Kidney epithelial cell (primary cell): ENCODE data around the gene S100A2. TPM values are rescaled to one million over a fixed set of nuclear protein-coding genes. Genes with fewer than 3 reads are reported as not detected.
"Not testable (repeated sequence)": the region's sequence is repeated elsewhere in the genome, so short reads cannot be mapped to it uniquely, and the experiment has no call there.

Experiments
- DNase-seq: peaks from one replicate; pipeline ENCODE4 v3.0.0-alpha.2; 2010; ENCODE audit warnings: low read depth
- H3K27me3 ChIP-seq: 2 replicates; pipeline ENCODE4 v1.6.0; 2011; ENCODE audit warnings: low read length; ENCODE audit not compliant: control insufficient read depth, insufficient read depth
- H3K36me3 ChIP-seq: 2 replicates; pipeline ENCODE4 v1.5.1; 2011; ENCODE audit warnings: low read length; ENCODE audit not compliant: control insufficient read depth, insufficient read depth
- H3K4me3 ChIP-seq: 2 replicates; pipeline ENCODE4 v1.5.1; 2011; ENCODE audit warnings: low read depth, mild to moderate bottlenecking, control low read depth, low read length
- total RNA-seq: library from RNA; depleted of rRNA; stranded (reverse); fragments of >200 nt; gene quantifications from 2 replicates; pipeline ENCODE4 v1.2.3, GENCODE V29; 2015
- TF ChIP-seq, protein P1 (sequence below): IDR thresholded peaks from 2 replicates; pipeline ENCODE4 v1.5.1; 2011; ENCODE audit warnings: mild to moderate bottlenecking, moderate library complexity, low read length, control low read depth, inconsistent platforms; ENCODE audit not compliant: insufficient read depth, poor library complexity, severe bottlenecking

Gene S100A2
- total RNA-seq, 1 donor from 2014 or later: 27.5 TPM

DNA sequence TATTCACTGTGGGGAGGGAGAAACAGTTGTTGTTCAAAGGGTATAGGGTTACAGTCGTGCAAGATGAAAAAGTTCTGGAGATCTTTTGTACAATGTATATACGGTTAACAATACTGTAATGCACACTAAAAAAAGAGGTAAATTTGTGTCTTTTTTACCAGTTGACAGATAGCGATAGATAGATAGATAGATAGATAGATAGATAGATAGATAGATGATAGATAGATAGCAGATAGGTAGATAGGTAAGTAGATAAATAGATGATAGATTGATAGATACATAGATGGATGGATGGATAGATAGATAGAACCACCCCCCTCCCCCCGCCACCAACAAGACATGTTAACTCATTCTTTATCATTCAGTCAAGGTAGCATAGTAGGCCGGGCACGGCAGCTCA, 37.1 kb upstream of the S100A2 start:
- Histone ChIP-seq H3K36me3 (peaks cover 3% of the 10 kb centered on the region), H3K27me3 (no peaks in the 10 kb centered on the region), H3K4me3 (no peak overlapping the region)
- TF ChIP-seq, protein P1, sequence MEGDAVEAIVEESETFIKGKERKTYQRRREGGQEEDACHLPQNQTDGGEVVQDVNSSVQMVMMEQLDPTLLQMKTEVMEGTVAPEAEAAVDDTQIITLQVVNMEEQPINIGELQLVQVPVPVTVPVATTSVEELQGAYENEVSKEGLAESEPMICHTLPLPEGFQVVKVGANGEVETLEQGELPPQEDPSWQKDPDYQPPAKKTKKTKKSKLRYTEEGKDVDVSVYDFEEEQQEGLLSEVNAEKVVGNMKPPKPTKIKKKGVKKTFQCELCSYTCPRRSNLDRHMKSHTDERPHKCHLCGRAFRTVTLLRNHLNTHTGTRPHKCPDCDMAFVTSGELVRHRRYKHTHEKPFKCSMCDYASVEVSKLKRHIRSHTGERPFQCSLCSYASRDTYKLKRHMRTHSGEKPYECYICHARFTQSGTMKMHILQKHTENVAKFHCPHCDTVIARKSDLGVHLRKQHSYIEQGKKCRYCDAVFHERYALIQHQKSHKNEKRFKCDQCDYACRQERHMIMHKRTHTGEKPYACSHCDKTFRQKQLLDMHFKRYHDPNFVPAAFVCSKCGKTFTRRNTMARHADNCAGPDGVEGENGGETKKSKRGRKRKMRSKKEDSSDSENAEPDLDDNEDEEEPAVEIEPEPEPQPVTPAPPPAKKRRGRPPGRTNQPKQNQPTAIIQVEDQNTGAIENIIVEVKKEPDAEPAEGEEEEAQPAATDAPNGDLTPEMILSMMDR: no peak
- no peak for DNase-seq

GRCh38 chr1:153599847-153600246, 34.2 kb upstream of the S100A2 start:
- no peak for DNase-seq
- no peaks in the 10 kb centered on the region for H3K27me3 ChIP-seq

DNA sequence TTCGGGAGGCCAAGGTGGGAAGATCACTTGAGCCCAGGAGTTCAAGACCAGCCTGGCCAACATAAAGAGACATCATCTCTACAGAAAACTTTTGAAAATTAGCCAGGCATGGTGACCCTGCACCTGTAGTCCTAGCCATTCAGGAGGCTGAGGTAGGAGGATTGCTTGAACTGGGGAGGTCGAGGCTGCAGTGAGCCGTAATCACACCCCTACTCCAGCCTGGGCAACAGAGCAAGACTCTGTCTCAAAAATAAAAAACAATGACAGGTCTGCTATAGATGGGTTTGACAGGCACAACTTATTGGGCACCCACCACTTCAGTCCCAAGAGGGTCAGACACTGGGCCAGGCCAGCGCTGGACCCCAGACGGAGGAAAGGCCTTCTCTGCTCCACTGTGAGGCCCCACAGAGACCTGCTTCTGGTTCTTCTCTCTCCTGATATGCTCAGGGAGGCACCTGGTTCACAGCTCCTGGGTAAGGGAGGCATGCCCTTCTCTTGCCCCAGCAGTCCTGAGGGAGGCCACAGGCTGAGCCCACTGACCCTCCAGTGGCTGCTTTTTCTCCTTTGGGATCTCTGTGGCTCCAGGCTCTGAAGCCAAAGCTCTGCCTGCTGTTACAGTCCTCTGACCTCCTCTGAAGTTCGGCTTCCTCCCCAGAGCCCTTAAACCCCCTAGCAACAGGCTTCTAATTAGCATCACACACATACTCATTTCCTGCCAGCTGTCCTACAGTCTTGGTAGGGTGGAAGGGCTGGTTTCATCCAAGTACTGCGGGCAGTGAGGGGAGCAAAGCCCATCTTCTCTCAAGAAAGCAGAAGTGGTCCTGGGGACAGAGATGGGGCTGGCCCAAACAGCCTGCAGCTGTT, 32.9 kb upstream of the S100A2 start:
- H3K36me3 ChIP-seq: no peaks in the 10 kb centered on the region
- TF ChIP-seq, protein P1: no peak
- H3K27me3 ChIP-seq: no peaks in the 10 kb centered on the region
- no peak for DNase-seq
- H3K4me3 ChIP-seq: no peak overlapping the region

More at GRCh38 chr1:153599847-153600246, 34.2 kb upstream of the S100A2 start:
- TF ChIP-seq, protein P1: no peak
- Histone ChIP-seq H3K4me3 (no peak overlapping the region), H3K36me3 (no peaks in the 10 kb centered on the region)

GRCh38 chr1:153597206-153597605, 31.6 kb upstream of the S100A2 start:
- TF ChIP-seq, protein P1: no peak
- no peak for DNase-seq
- no peak overlapping the region for H3K4me3 ChIP-seq
- no peaks in the 10 kb centered on the region for H3K27me3 ChIP-seq
- H3K36me3 ChIP-seq: no peaks in the 10 kb centered on the region

DNA sequence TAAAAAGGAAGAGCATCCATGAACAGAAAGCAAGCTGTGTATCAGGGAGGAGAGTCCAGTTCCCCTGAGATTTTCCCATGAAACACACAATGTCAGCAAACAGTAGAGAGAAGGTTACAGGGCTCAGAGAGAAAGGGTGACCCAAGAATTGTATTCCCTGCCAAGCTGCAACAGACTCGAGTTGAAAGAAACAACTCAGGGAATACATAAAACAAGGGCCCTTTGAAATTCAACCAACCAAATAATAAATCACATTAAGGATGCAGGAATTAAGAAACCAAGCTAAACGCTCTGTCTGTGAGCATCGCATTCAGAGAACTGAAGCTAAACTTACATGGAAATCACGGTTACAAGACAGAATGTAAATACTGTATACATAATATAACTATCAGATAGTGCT, 27.1 kb upstream of the S100A2 start:
- H3K27me3 ChIP-seq: no peaks in the 10 kb centered on the region
- TF ChIP-seq, protein P1: no peak
- no peaks in the 10 kb centered on the region for H3K36me3 ChIP-seq
- DNase-seq: no peak
- no peak overlapping the region for H3K4me3 ChIP-seq

DNA sequence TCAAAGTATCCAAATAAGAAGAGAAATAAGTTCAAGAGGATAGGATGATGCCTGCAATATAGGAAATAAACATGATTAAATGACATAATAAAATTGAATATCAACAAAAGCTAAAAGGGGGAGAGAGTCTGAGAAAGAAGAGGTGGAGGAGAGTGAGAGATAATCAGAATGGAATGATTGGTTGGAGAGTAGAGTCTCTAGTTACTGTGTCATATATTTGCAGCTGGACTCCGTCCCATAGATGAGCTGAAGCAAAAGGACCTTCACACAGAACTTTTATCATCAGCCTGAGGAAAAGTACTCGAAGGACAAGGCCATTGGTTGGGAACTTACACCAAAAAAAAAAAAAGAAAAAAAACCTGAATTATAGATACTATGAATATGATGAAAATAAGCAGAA, 22.8 kb upstream of the S100A2 start:
- no peak for DNase-seq
- Histone ChIP-seq H3K27me3 (no peaks in the 10 kb centered on the region), H3K36me3 (no peaks in the 10 kb centered on the region), H3K4me3 (no peak overlapping the region)
- TF ChIP-seq, protein P1: no peak

DNA sequence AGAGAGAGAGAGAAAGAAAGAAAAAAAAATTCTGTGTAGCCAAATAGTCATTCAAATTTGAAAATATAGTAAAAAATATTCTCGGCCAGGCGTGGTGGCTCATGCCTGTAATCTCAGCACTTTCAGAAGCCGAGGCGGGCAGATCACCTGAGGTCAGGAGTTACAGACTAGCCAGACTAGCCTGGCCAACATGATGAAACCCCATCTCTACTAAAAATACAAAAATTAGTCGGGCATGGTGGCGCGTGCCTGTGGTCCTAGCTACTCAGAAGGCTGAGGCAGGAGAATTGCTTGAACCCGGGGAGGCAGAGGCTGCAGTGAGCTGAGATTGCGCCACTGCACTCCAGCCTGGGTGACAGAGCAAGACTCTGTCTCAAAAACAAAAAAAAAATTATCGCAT, 22.4 kb upstream of the S100A2 start:
- not testable (repeated sequence) for DNase-seq, H3K36me3 ChIP-seq, H3K4me3 ChIP-seq, H3K27me3 ChIP-seq
